Measurements from ENCODE around the gene RER1. TPM values are rescaled to one million over a fixed set of nuclear protein-coding genes. Genes with fewer than 3 reads are reported as not detected.
A peak's percentile ranks its signal among the peaks of the same experiment; 100 is the strongest.

The RER1 gene
- total RNA-seq, 1 experiment from 2014 or later, result 57.3 TPM

GRCh38 chr1:2407166-2407990 lies 15.7 kb downstream of the RER1 start:
- DNase-seq (ENCODE audit: low spot score), result no peak

GRCh38 chr1:2407991-2408275 lies 16.3 kb downstream of the RER1 start:
- no peak for DNase-seq (ENCODE audit: low spot score)

- no peak for DNase-seq (ENCODE audit: low spot score)
Measured at GRCh38 chr1:2408456-2408855, 16.8 kb downstream of the RER1 start.

GRCh38 chr1:2408859-2409276 lies 17.2 kb downstream of the RER1 start:
- DNase-seq (ENCODE audit: low spot score), result no peak

GRCh38 chr1:2409745-2410144 lies 18.1 kb downstream of the RER1 start:
- DNase-seq (ENCODE audit: low spot score), result no peak

- no peak for DNase-seq (ENCODE audit: low spot score)
Measured at GRCh38 chr1:2411801-2412394, 20.3 kb downstream of the RER1 start.

GRCh38 chr1:2412395-2412772 lies 20.7 kb downstream of the RER1 start, which contains the start of gene PEX10:
Gene PEX10 (minus strand): TSS chr1:2412564. CDS start chr1:2412502, 62 bp downstream.
- DNase-seq (ENCODE audit: low spot score), result peak; percentile 78

- DNase-seq (ENCODE audit: low spot score), result no peak
Measured at GRCh38 chr1:2412773-2413494, 21.3 kb downstream of the RER1 start.

- no peak for DNase-seq (ENCODE audit: low spot score)
Measured at GRCh38 chr1:2413495-2414296, 22.1 kb downstream of the RER1 start.

GRCh38 chr1:2414297-2414958 lies 22.8 kb downstream of the RER1 start:
- DNase-seq (ENCODE audit: low spot score), result peak; percentile 29

GRCh38 chr1:2415337-2415736 lies 23.7 kb downstream of the RER1 start:
- no peak for DNase-seq (ENCODE audit: low spot score)

- no peak for DNase-seq (ENCODE audit: low spot score)
Measured at GRCh38 chr1:2415801-2416208, 24.2 kb downstream of the RER1 start.

- no peak for DNase-seq (ENCODE audit: low spot score)
Measured at GRCh38 chr1:2416403-2416802, 24.8 kb downstream of the RER1 start.

- DNase-seq (ENCODE audit: low spot score), result no peak
Measured at GRCh38 chr1:2417083-2417832, 25.6 kb downstream of the RER1 start.

- no peak for DNase-seq (ENCODE audit: low spot score)
Measured at GRCh38 chr1:2417833-2418225, 26.2 kb downstream of the RER1 start.

- no peak for DNase-seq (ENCODE audit: low spot score)
Measured at GRCh38 chr1:2418791-2419320, 27.2 kb downstream of the RER1 start.

- DNase-seq (ENCODE audit: low spot score), result no peak
Measured at GRCh38 chr1:2419416-2419815, 27.8 kb downstream of the RER1 start.

GRCh38 chr1:2422523-2422922 lies 30.9 kb downstream of the RER1 start:
- DNase-seq (ENCODE audit: low spot score), result no peak

- DNase-seq (ENCODE audit: low spot score), result no peak
Measured at GRCh38 chr1:2425892-2426291, 34.3 kb downstream of the RER1 start.

- DNase-seq (ENCODE audit: low spot score), result no peak
Measured at GRCh38 chr1:2426540-2426939, 34.9 kb downstream of the RER1 start.

GRCh38 chr1:2427051-2427450 lies 35.4 kb downstream of the RER1 start:
- no peak for DNase-seq (ENCODE audit: low spot score)
